ENCODE data around the gene CCL17.

Gene CCL17

DNA sequence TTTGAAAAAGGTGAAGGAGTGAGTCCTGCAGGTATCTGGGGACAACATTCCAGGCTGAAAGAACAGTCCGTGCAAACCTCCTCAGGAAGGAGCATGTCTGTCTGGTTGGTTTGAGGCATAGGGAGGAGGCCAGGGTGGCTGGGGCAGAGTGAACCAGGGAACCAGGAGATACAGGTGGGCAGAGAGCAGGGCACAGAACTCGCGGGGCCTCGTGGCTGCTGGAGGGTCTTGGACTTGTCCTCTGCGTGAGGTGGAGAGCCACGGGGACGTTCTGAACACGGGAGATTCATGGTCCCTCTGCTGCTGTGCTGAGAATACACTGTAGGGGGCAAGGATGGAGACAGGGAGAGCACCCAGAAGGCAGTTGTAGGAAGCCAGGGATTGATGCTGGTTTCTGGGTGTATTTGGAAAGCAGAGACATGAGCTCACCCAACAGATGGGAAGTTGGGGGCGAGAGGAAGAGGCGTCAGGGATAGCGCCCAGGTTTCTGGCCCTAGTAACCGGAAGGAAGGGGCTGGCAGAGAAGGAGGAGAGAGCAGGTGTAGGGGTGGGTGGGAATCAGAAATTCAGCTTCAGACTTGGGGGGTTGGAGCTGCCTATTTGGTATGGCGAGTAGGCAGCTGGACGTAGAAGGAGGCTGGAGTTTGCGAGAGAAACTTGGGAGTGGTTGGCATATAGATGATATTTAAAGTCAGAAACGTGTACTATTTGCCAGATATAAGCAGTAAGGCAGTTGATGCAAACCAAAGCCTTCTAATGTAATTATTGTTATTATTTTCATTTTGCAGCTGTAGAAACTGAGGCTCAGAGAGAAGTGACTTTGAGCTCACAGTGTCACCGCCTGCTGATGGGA is at the start of gene CCL17:
Gene CCL17, plus strand, starts transcription at position 803 of the 853 bp plus-strand sequence. CDS start 9,166 bp downstream, outside the sequence.
- H3K27ac ChIP-seq, result no peak within 1 kb of the TSS
- H3K27me3 ChIP-seq (ENCODE audit: insufficient read depth, low read depth, severe bottlenecking), result no peaks in the 10 kb centered on the region
- no peaks in the 10 kb centered on the region for H3K9me3 ChIP-seq (ENCODE audit: severe bottlenecking)
- DNase-seq, result no peak
- no peak within 1 kb of the TSS for H3K4me3 ChIP-seq (ENCODE audit: low read depth, low read length)
- H3K36me3 ChIP-seq, result no peaks in the 10 kb centered on the region
- TF ChIP-seq CTCF (IDR thresholded peaks at IDR 0.05; ENCODE audit: low read depth, low read length), result no peak

DNA sequence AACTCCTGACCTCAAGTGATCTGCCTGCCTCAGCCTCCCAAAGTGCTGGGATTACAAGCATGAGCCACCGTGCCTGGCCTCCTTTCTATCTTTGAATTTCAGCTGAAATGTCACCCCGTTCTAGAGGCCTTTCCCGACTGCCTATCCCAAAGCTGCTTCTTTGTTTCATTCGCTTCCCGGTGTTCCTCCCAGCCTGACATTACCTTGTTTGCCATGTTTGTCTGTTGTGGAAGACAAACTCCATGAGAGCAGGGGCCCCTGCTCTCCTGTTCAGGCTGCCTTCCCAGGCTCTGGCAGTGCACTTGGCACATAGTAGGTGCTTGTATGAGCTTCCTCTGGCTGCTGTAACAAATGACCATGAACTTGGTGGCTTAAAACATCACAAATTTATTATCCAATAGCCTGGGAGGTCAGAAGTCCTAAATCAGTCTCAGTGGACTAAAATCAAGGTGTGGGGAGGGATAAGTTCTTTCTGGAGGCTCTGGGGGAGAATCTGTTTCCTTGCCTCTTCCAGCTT is 48.6 kb upstream of the CCL17 start:
- Histone ChIP-seq H3K36me3 (no peaks in the 10 kb centered on the region), H3K27ac (no peak overlapping the region), H3K9me3 (ENCODE audit: severe bottlenecking) (no peaks in the 10 kb centered on the region), H3K27me3 (ENCODE audit: insufficient read depth, low read depth, severe bottlenecking) (no peaks in the 10 kb centered on the region), H3K4me3 (ENCODE audit: low read depth, low read length) (no peak overlapping the region)
- no peak for TF ChIP-seq CTCF (IDR thresholded peaks at IDR 0.05; ENCODE audit: low read depth, low read length)
- DNase-seq, result no peak

GRCh38 chr16:57356547-57356946 is 48.0 kb upstream of the CCL17 start:
- Histone ChIP-seq H3K27ac (no peak overlapping the region), H3K9me3 (ENCODE audit: severe bottlenecking) (no peaks in the 10 kb centered on the region), H3K4me3 (ENCODE audit: low read depth, low read length) (no peak overlapping the region), H3K27me3 (ENCODE audit: insufficient read depth, low read depth, severe bottlenecking) (no peaks in the 10 kb centered on the region), H3K36me3 (no peaks in the 10 kb centered on the region)
- DNase-seq, result no peak
- no peak for TF ChIP-seq CTCF (IDR thresholded peaks at IDR 0.05; ENCODE audit: low read depth, low read length)

- no peaks in the 10 kb centered on the region for H3K9me3 ChIP-seq (ENCODE audit: severe bottlenecking)
- no peak for DNase-seq
- H3K36me3 ChIP-seq, result no peaks in the 10 kb centered on the region
- no peak overlapping the region for H3K4me3 ChIP-seq (ENCODE audit: low read depth, low read length)
- H3K27ac ChIP-seq, result no peak overlapping the region
- no peaks in the 10 kb centered on the region for H3K27me3 ChIP-seq (ENCODE audit: insufficient read depth, low read depth, severe bottlenecking)
- TF ChIP-seq CTCF (IDR thresholded peaks at IDR 0.05; ENCODE audit: low read depth, low read length), result no peak
Measured at GRCh38 chr16:57357330-57358085, 47.1 kb upstream of the CCL17 start.

DNA sequence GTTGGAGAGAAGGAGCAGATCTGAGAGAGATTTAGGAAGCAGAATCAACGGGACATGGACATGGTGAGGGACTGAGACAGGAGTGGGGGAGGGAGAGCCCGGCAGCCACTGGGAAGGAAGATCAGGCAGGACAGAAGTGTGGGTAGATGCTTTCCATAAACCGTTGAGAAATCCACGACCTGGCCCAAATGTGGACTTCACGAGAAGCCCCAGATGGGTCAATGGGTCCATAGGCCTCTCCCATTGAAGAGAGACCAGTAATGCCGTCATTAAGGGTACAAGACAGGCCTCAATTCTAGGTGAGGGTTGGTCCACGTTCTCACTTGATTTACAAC is 46.5 kb upstream of the CCL17 start:
- Histone ChIP-seq H3K27me3 (ENCODE audit: insufficient read depth, low read depth, severe bottlenecking) (no peaks in the 10 kb centered on the region), H3K9me3 (ENCODE audit: severe bottlenecking) (no peaks in the 10 kb centered on the region), H3K4me3 (ENCODE audit: low read depth, low read length) (no peak overlapping the region), H3K27ac (no peak overlapping the region), H3K36me3 (no peaks in the 10 kb centered on the region)
- no peak for TF ChIP-seq CTCF (IDR thresholded peaks at IDR 0.05; ENCODE audit: low read depth, low read length)
- no peak for DNase-seq
